RWPE2 (cell line): ENCODE data around the gene C18orf63.
A peak's percentile ranks its signal among the peaks of the same experiment; 100 is the strongest.

Experiments
- ATAC-seq: fragments of 200-7000 bp; cut with Tn5 transposase; 3 replicates; pipeline ENCODE4 v1.9.1; 2021; ENCODE audit warnings: low read depth
- DNase-seq: peaks from one replicate; pipeline ENCODE4 v3.0.0-alpha.2; 2020; ENCODE audit warnings: low spot score
- H3K27ac ChIP-seq: fragments of 450-650 bp; 2 replicates; pipeline ENCODE4 v1.5.1; 2017; ENCODE audit warnings: mild to moderate bottlenecking; ENCODE audit not compliant: poor library complexity, severe bottlenecking
- H3K27me3 ChIP-seq: fragments of 250-450 bp; sonication (Bioruptor Pico); 2 replicates; pipeline ENCODE4 v1.5.1; 2021; ENCODE audit warnings: mild to moderate bottlenecking, moderate library complexity; ENCODE audit not compliant: insufficient read depth, poor library complexity, severe bottlenecking
- H3K36me3 ChIP-seq: fragments of 250-450 bp; sonication (Bioruptor Pico); 2 replicates; pipeline ENCODE4 v1.5.1; 2020; ENCODE audit warnings: low read depth, mild to moderate bottlenecking, moderate library complexity
- H3K4me1 ChIP-seq: fragments of 250-450 bp; sonication (Bioruptor Pico); 2 replicates; pipeline ENCODE4 v1.5.1; 2021; ENCODE audit warnings: mild to moderate bottlenecking, moderate library complexity; ENCODE audit not compliant: insufficient read depth, poor library complexity, severe bottlenecking
- H3K4me3 ChIP-seq: fragments of 250-450 bp; sonication (Bioruptor Pico); 2 replicates; pipeline ENCODE4 v1.5.1; 2021; ENCODE audit warnings: mild to moderate bottlenecking, moderate library complexity; ENCODE audit not compliant: severe bottlenecking
- H3K9me3 ChIP-seq: fragments of 250-450 bp; sonication (Bioruptor Pico); 2 replicates; pipeline ENCODE4 v1.5.1; 2021; ENCODE audit warnings: mild to moderate bottlenecking, moderate library complexity; ENCODE audit not compliant: severe bottlenecking
- TF ChIP-seq, protein P1 (sequence below): fragments of 450-650 bp; IDR thresholded peaks from one replicate; pipeline ENCODE4 v1.5.1; 2017; ENCODE audit warnings: mild to moderate bottlenecking, moderate library complexity; ENCODE audit not compliant: poor library complexity, severe bottlenecking

Gene C18orf63

DNA sequence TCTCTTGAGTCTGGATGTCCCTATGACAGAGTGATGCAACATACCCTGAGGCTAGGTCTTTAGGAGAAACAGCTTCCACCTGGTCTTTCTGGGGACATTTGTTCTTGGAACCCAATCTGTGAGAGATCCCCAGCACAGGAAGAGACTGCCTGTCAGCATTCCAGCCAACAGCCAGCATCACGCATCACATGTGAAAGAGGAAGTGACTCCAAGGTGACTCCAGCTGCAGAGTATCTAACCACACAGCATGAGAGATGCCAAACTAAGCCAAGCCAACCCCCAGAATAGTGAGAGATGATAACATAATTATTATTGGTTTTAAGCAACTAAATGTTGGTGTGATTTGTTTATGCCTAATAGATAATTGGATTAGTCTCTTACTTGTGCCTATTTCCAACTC lies 35.7 kb downstream of the C18orf63 start:
- Histone ChIP-seq H3K4me1 (no peaks in the 10 kb centered on the region), H3K4me3 (no peak overlapping the region), H3K27me3 (peaks cover 6% of the 10 kb centered on the region), H3K9me3 (no peaks in the 10 kb centered on the region), H3K27ac (no peak overlapping the region), H3K36me3 (no peaks in the 10 kb centered on the region)
- TF ChIP-seq, protein P1, sequence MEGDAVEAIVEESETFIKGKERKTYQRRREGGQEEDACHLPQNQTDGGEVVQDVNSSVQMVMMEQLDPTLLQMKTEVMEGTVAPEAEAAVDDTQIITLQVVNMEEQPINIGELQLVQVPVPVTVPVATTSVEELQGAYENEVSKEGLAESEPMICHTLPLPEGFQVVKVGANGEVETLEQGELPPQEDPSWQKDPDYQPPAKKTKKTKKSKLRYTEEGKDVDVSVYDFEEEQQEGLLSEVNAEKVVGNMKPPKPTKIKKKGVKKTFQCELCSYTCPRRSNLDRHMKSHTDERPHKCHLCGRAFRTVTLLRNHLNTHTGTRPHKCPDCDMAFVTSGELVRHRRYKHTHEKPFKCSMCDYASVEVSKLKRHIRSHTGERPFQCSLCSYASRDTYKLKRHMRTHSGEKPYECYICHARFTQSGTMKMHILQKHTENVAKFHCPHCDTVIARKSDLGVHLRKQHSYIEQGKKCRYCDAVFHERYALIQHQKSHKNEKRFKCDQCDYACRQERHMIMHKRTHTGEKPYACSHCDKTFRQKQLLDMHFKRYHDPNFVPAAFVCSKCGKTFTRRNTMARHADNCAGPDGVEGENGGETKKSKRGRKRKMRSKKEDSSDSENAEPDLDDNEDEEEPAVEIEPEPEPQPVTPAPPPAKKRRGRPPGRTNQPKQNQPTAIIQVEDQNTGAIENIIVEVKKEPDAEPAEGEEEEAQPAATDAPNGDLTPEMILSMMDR, result no peak
- DNase-seq (no peak), ATAC-seq (0 out of 3 replicates have a peak, but pooled peaks have one; percentile 36)

DNA sequence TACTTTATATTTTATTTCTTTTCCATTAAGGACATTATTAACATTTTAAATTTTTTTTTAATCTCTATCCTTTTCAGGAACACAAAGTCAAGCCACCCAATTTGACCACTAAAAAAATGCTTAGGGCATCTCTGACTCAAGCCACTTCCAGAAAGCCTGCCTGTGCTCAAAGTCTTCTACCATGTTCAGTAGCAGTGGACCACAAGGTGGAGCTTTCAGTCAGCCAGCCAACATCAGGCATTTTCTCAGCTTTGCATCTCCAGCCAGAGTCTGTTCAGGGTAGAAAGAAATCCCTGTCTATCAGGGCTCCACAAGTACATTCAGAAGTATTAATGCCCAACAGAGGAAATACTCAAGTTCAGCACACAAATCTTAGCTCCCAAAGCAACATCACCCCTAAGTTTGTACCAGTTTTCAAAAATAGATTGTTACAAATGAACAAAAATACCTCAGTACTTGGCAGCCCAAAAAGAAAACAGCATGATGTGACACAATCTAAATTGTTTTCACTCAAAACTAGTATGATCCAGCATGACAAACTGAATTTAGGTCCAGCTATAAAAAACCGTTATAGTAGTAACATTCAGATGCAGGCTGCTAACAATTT lies 37.6 kb downstream of the C18orf63 start:
- H3K4me1 ChIP-seq, result no peaks in the 10 kb centered on the region
- TF ChIP-seq, protein P1, result peak; percentile 75
- DNase-seq (no peak), ATAC-seq (peak; percentile 87)
- no peak overlapping the region for H3K4me3 ChIP-seq
- no peaks in the 10 kb centered on the region for H3K36me3 ChIP-seq
- H3K27ac ChIP-seq, result no peak overlapping the region
- H3K9me3 ChIP-seq, result no peaks in the 10 kb centered on the region
- H3K27me3 ChIP-seq, result peaks cover 6% of the 10 kb centered on the region

DNA sequence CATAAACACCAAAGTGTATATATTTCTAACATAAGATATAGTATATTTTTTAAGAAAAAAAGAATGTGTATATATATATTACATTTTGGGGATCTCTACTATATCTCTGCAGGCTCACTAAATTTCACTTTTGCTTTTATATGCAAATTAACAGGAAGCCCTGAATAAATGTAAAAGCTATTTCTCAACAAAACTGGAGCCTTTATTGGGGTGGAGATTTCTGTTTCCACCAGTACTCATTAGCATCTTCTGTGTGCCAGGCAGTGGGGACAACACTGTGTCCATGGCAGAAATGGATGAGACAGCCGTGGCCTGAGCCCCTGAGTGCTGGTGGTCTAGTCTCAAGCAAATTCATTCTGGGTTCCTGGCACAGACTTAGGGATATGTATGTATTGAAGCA lies 41.3 kb downstream of the C18orf63 start:
- DNase-seq (no peak), ATAC-seq (no peak)
- no peak overlapping the region for H3K4me3 ChIP-seq
- TF ChIP-seq, protein P1, result no peak
- peaks cover 6% of the 10 kb centered on the region for H3K27me3 ChIP-seq
- no peaks in the 10 kb centered on the region for H3K36me3 ChIP-seq
- no peaks in the 10 kb centered on the region for H3K4me1 ChIP-seq
- H3K27ac ChIP-seq, result no peak overlapping the region
- H3K9me3 ChIP-seq, result no peaks in the 10 kb centered on the region

DNA sequence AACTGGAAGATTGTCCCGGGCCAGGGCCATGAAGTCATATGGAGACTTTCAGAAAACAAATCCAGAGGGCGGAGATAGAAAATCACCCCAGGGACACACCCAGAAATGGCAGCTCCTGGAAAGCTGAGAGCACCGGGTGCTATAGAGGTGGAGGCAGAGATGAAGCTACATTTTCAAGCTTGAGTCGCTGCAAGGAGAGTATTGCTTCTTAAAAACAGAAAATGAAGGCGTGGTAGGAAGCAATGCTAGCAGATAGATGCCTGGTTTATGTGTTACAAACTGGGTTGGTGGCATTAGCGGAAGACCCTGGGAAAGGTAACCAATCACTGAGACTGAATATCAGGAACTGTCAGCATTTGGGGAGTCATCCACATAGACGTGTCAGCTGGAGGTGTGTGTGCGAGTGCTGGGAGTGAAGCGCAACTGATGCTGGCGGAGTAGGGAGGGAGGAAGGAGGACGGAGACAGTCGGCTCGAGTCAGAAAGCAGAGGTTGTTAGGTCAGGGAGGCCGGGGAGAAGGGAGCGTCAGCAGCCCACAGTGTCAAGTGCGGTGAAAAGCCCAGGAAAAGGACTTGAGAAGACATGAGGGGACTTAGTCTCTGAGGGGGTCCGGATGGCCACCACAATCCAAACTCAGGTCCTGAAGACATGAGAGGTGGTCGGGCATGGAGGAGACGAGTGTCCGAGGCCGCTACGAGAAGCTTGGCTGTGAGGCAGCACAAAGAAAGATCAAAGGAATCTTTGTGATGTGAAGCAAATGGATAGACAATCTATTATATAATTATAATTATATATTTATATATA lies 45.4 kb downstream of the C18orf63 start:
- H3K9me3 ChIP-seq, result no peaks in the 10 kb centered on the region
- TF ChIP-seq, protein P1, result no peak
- H3K4me3 ChIP-seq, result no peak overlapping the region
- H3K27ac ChIP-seq, result no peak overlapping the region
- no peak for DNase-seq
- no peak for ATAC-seq
- no peaks in the 10 kb centered on the region for H3K4me1 ChIP-seq
- no peaks in the 10 kb centered on the region for H3K36me3 ChIP-seq
- no peaks in the 10 kb centered on the region for H3K27me3 ChIP-seq

DNA sequence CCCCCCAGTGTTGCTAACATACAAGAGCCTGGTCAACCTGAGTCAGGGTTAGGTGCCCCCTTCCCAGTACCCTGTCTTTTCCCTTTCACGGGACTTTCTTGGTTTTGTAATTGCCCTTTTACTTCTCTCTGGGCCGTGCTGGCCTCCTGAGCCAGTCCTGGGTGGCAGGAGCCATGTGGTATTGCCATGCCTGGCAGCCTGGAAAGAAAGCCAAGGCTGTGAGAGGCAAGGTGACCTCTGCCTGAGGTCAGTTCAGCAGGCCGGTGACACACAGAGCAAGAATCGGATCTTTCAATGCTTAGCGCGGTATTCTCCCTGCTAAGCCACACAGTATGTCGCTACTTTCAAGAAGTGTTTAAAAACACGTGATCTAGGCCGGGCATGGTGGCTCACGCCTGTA lies 52.3 kb downstream of the C18orf63 start:
- DNase-seq (no peak), ATAC-seq (no peak; the same call in 2 of the 3 replicates)
- peaks cover 8% of the 10 kb centered on the region for H3K27me3 ChIP-seq
- H3K9me3 ChIP-seq, result no peaks in the 10 kb centered on the region
- H3K4me3 ChIP-seq, result no peak overlapping the region
- TF ChIP-seq, protein P1, result no peak
- H3K4me1 ChIP-seq, result no peaks in the 10 kb centered on the region
- no peak overlapping the region for H3K27ac ChIP-seq
- H3K36me3 ChIP-seq, result no peaks in the 10 kb centered on the region
